GM12878 (cell line): ENCODE results near the gene PRKCE. TPM values are rescaled to one million over a fixed set of nuclear protein-coding genes. Genes with fewer than 3 reads are reported as not detected.

Experiments
- ATAC-seq: fragments of 200-7000 bp; cut with Tn5 transposase; 3 replicates; pipeline ENCODE4 v1.9.1; 2020; ENCODE audit warnings: mild to moderate bottlenecking, moderate library complexity
- BruUV-seq: library from RNA; stranded (reverse); fragments of 400-500 nt; replicated peaks from 2 replicates; lab custom pipeline; 2021; lab: Mats Ljungman, UMichigan
- CTCF ChIA-PET: fragments of 300-600 bp; sonication (Branson Sonifier 250); formaldehyde crosslinking; extraction: SDS; loops from one replicate; lab custom pipeline; 2021; ENCODE audit warnings: inconsistent platforms; lab: Yijun Ruan, JAX
- POLR2A ChIA-PET: fragments of 350-600 bp; formaldehyde crosslinking; extraction: SDS; loops from one replicate; lab custom pipeline; 2021; ENCODE audit warnings: inconsistent platforms; lab: Charles Lee
- RAD21 ChIA-PET: fragments of 300-600 bp; sonication (Branson Sonifier 250); formaldehyde crosslinking; loops from one replicate; lab custom pipeline; 2023; ENCODE audit warnings: antibody characterized with exemption; ENCODE audit not compliant: unreplicated experiment; lab: Charles Lee
- SMC1A ChIA-PET: fragments of 300-600 bp; sonication (Branson Sonifier 250); formaldehyde crosslinking; loops from one replicate; lab custom pipeline; 2023; ENCODE audit not compliant: unreplicated experiment, uncharacterized antibody; lab: Charles Lee
- DNase-seq: peaks from one replicate; pipeline ENCODE4 v3.0.0-alpha.2; 2011; ENCODE audit warnings: low read depth, low spot score
- FAIRE-seq: peaks from 3 replicates; lab custom pipeline; 2011; peaks lifted over from hg19 to GRCh38; lab: Jason Lieb, UNC
- H2AFZ ChIP-seq: 2 replicates; pipeline ENCODE4 v1.6.0; 2011; ENCODE audit warnings: low read depth, low read length, control low read depth; ENCODE audit not compliant: control insufficient read depth
- H3K27ac ChIP-seq: 2 replicates; pipeline ENCODE4 v1.5.1; 2011; ENCODE audit warnings: control low read depth; ENCODE audit not compliant: control insufficient read depth, insufficient read depth
- H3K27me3 ChIP-seq, 2 experiments: replicated peaks in 1 of 2; 2 replicates each; pipeline versions ENCODE4 v1.6.0 to v1.6.1; 2011; ENCODE audit warnings: low read length in 1 of 2; ENCODE audit not compliant: control insufficient read depth in 2 of 2, insufficient read depth in 2 of 2
- H3K36me3 ChIP-seq, 2 experiments: 2 replicates each; pipeline ENCODE4 v1.5.1; 2011; ENCODE audit warnings: low read length in 1 of 2; ENCODE audit not compliant: control insufficient read depth in 2 of 2, insufficient read depth in 2 of 2
- H3K4me1 ChIP-seq: 2 replicates; pipeline ENCODE4 v1.6.1; 2011; ENCODE audit warnings: mild to moderate bottlenecking, low read length, moderate library complexity, mixed read lengths; ENCODE audit not compliant: control insufficient read depth, insufficient read depth
- H3K4me2 ChIP-seq: 2 replicates; pipeline ENCODE4 v1.6.0; 2011; ENCODE audit warnings: control low read depth; ENCODE audit not compliant: control insufficient read depth, insufficient read depth
- H3K4me3 ChIP-seq: fragments of 200-600 bp; sonication (generic); 2 replicates; pipeline ENCODE4 v1.5.1; 2016
- H3K79me2 ChIP-seq: 2 replicates; pipeline ENCODE4 v1.6.0; 2011; ENCODE audit warnings: low read length; ENCODE audit not compliant: control insufficient read depth, insufficient read depth
- H3K9ac ChIP-seq: 2 replicates; pipeline ENCODE4 v1.8.0; 2011; ENCODE audit warnings: low read length, control low read depth, mixed read lengths; ENCODE audit not compliant: control insufficient read depth, insufficient read depth
- H3K9me3 ChIP-seq: replicated peaks from 3 replicates; pipeline ENCODE4 v1.5.1; 2011; ENCODE audit warnings: mild to moderate bottlenecking, low read length; ENCODE audit not compliant: control insufficient read depth, insufficient read depth
- H4K20me1 ChIP-seq: 2 replicates; pipeline ENCODE4 v1.6.0; 2011; ENCODE audit not compliant: control insufficient read depth, insufficient read depth
- ATF7 ChIP-seq: fragments of 450-650 bp; IDR thresholded peaks from 2 replicates; pipeline ENCODE4 v1.6.1; 2016; ENCODE audit warnings: low read depth, mild to moderate bottlenecking
- BCL11A ChIP-seq: IDR thresholded peaks from 2 replicates; pipeline ENCODE4 v1.6.1; 2011; ENCODE audit warnings: low read depth, low read length
- BHLHE40 ChIP-seq, 2 experiments: fragments of 450-650 bp in 1 of 2; IDR thresholded peaks; 2 replicates each; pipeline ENCODE4 v1.6.1; 2011 to 2017; ENCODE audit warnings: low read depth in 2 of 2, borderline replicate concordance in 1 of 2, improper control_type of control experiment in 1 of 2, low read length in 1 of 2, mild to moderate bottlenecking in 1 of 2
- MAX ChIP-seq: IDR thresholded peaks from 2 replicates; pipeline ENCODE4 v1.6.1; 2012; ENCODE audit warnings: low read depth, low read length, improper control_type of control experiment
- MEF2B ChIP-seq: fragments of 450-650 bp; IDR thresholded peaks from 2 replicates; pipeline ENCODE4 v1.6.1; 2018; ENCODE audit warnings: mild to moderate bottlenecking, moderate library complexity; ENCODE audit not compliant: partially characterized antibody, poor library complexity, severe bottlenecking
- MXI1 ChIP-seq: fragments of 150-350 bp; IDR thresholded peaks from 2 replicates; pipeline ENCODE4 v1.6.1; 2011; ENCODE audit warnings: low read depth, mild to moderate bottlenecking, inconsistent platforms, low read length, improper control_type of control experiment
- NKRF ChIP-seq: fragments of 450-650 bp; conservative IDR thresholded peaks from 2 replicates; pipeline ENCODE4 v1.6.1; 2017; ENCODE audit warnings: mild to moderate bottlenecking, moderate library complexity
- PBX3 ChIP-seq: IDR thresholded peaks from 2 replicates; pipeline ENCODE4 v1.6.1; 2011; ENCODE audit warnings: mild to moderate bottlenecking, low read depth, low read length, moderate library complexity; ENCODE audit not compliant: insufficient replicate concordance
- POLR2AphosphoS2 ChIP-seq: IDR thresholded peaks from 2 replicates; pipeline ENCODE4 v1.6.1; 2011; ENCODE audit warnings: low read depth, mild to moderate bottlenecking, low read length, improper control_type of control experiment, moderate library complexity
- SMAD5 ChIP-seq: IDR thresholded peaks from 2 replicates; pipeline ENCODE4 v1.6.1; 2016; ENCODE audit warnings: antibody characterized with exemption, low read depth
- USF1 ChIP-seq: IDR thresholded peaks from 2 replicates; pipeline ENCODE4 v1.6.1; 2011; ENCODE audit warnings: borderline replicate concordance, low read depth, mild to moderate bottlenecking, moderate library complexity, mixed read lengths, low read length; ENCODE audit not compliant: insufficient read depth; ENCODE audit errors: extremely low read length
- ZNF274 ChIP-seq: IDR thresholded peaks from one replicate; pipeline ENCODE4 v1.8.0; 2011; ENCODE audit not compliant: insufficient read length, insufficient read depth
- ZNF687 ChIP-seq: fragments of 450-650 bp; IDR thresholded peaks from 2 replicates; pipeline ENCODE4 v1.6.1; 2017; ENCODE audit warnings: mild to moderate bottlenecking, moderate library complexity
- WGBS: methylation state at CpG from one replicate; pipeline ENCODE4 v1.1.6; 2016; ENCODE audit warnings: low lambda C conversion rate; ENCODE audit not compliant: insufficient replicate concordance, insufficient coverage; ENCODE audit errors: missing lambda C conversion rate; 5-methylcytosine and 5-hydroxymethylcytosine counted together
- in situ Hi-C: fragments of 300-500 bp; cut with MboI; formaldehyde crosslinking; loops from 9 replicates; pipeline ENCODE4 v1.14.3; 2018; ENCODE audit warnings: mixed read lengths
- intact Hi-C: fragments of 100-400 bp; cut with micrococcal nuclease; formaldehyde crosslinking; loops from one replicate; pipeline ENCODE4 v1.14.2; 2022; ENCODE audit not compliant: unreplicated experiment
- polyA plus RNA-seq, 11 experiments: library from polyadenylated mRNA; depleted of rRNA in 4 of 11; unstranded in 6 of 11; stranded (reverse) in 5 of 11; fragments of >200 nt; fragmentation: Nextera tagmentation in 4 of 11; fragmentation: Illumina TruSeq in 1 of 11; extraction: Ambion mirVana in 4 of 11; extraction: Trizol in 1 of 11; gene quantifications; 1 replicate in 1 of 11; 2 replicates in 10 of 11; pipeline versions ENCODE4 v1.2.1 to v1.2.3, GENCODE V29; 2011 to 2016; ENCODE audit warnings: inconsistent platforms in 2 of 11, missing spikeins in 2 of 11, low read depth in 1 of 11
- total RNA-seq, 4 experiments: library from RNA; depleted of rRNA in 3 of 4; stranded (reverse); fragments of >200 nt in 3 of 4; fragmentation: Illumina TruSeq in 1 of 4; extraction: Trizol in 1 of 4; gene quantifications; 2 replicates each; pipeline versions ENCODE4 v1.2.1 to v1.2.3, GENCODE V29; 2013 to 2021

The PRKCE gene
- total and polyA plus RNA-seq, 10 of the 15 experiments (the other 5 are each of a cell fraction or from before 2014, with no cell fraction given), result 2.6 to 28.2 (median 11.3) TPM

- Histone ChIP-seq H3K27ac (peak overlapping the region; percentile 85), H3K27me3 (no peaks in the 10 kb centered on the region), H3K36me3 (no peaks in the 10 kb centered on the region), H3K9me3 (no peaks in the 10 kb centered on the region; the same call in 2 of the 3 replicates), H3K79me2 (peaks cover 1% of the 10 kb centered on the region; the same call in 1 of the 2 replicates), H2AFZ (no peak overlapping the region; the same call in 1 of the 2 replicates), H3K4me3 (no peak overlapping the region), H3K9ac (peak overlapping the region; percentile 42; the same call in 1 of the 2 replicates), H3K4me1 (peaks cover 54% of the 10 kb centered on the region), H3K4me2 (peak overlapping the region; percentile 89), H4K20me1 (no peaks in the 10 kb centered on the region)
- ChIA-PET SMC1A (interaction anchor here (0.6 to 11.4 kb wide), 31 partner anchors 10 to 715 kb away, joined by 3 to 224 read pairs (median 8); no protein-coding TSS in a partner anchor), RAD21 (interaction anchor here (0.6 to 6.3 kb wide), 31 partner anchors 9 to 550 kb away, joined by 3 to 100 read pairs (median 6); partner anchors contain the start of gene PRKCE), POLR2A (interaction anchor here (0.5 to 3.6 kb wide), 21 partner anchors 9 to 239 kb away, joined by 3 to 23 read pairs (median 7); no protein-coding TSS in a partner anchor), CTCF (interaction anchor here (0.6 to 5.2 kb wide), 18 partner anchors 10 to 192 kb away, joined by 3 to 48 read pairs (median 4); no protein-coding TSS in a partner anchor)
- in situ Hi-C loops (no loop called here), intact Hi-C loops (loop anchor here (2.0 kb wide), 3 partner anchors 22 to 48 kb away; no protein-coding TSS in a partner anchor)
- no TSS peak for BruUV-seq
- 27% methylated on average over 8 of the region's 8 CpGs for WGBS
- FAIRE-seq, result no peak
- DNase-seq, result peak; percentile 73
- peak; percentile 96 for ATAC-seq
- peak; percentile 25 for TF ChIP-seq USF1
- TF ChIP-seq NKRF, result no peak
- peak; percentile 91 for TF ChIP-seq MXI1
- TF ChIP-seq BHLHE40 (IDR thresholded peaks at IDR 0.05; ENCODE audit: borderline replicate concordance in 1 of 2, low read depth in 2 of 2, low read length in 1 of 2), result peak; percentile 59 to 71; a peak in 3 of 4 replicates
- peak; percentile 29; the same call in 1 of the 2 replicates for TF ChIP-seq ATF7
- no peak for TF ChIP-seq ZNF274
- TF ChIP-seq MAX, result peak; percentile 67; the same call in 1 of the 2 replicates
- no peak for TF ChIP-seq POLR2AphosphoS2
- peak; percentile 86 for TF ChIP-seq ZNF687
- TF ChIP-seq PBX3, result peak; percentile 46
- peak; percentile 70 for TF ChIP-seq MEF2B
- 0 out of 2 replicates have a peak, but pooled peaks have one; percentile 31 for TF ChIP-seq BCL11A
- 0 out of 2 replicates have a peak, but pooled peaks have one; percentile 32 for TF ChIP-seq SMAD5
Measured at GRCh38 chr2:45889053-45889452, 237.6 kb downstream of the PRKCE start.
